ENCODE data around the gene SPEF1. TPM values are rescaled to one million over a fixed set of nuclear protein-coding genes. Genes with fewer than 3 reads are reported as not detected.

The SPEF1 gene
- total RNA-seq, 1 experiment from 2014 or later = 0.24 TPM

DNA sequence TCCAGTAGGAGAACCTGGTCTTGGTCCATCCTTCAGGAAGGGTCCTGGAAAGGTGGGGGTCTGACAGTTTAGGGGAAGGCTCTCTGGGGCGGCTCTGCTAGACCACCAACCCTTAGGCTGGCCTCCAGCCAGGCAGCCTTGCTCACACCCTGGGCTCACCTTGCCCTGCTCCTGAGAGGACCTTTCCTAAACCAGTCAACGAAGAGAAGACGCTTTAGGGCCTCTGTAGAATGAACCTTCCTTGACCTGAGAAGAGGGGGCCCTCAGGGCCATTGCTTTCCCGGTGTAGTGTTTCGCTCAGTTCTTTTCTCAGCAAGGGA, 15.9 kb upstream of the SPEF1 start:
- Histone ChIP-seq H2BK5ac (ENCODE audit: insufficient read length, low read length) (no peak overlapping the region), H3K14ac (ENCODE audit: insufficient read depth, low read length) (no peak overlapping the region), H3K4ac (ENCODE audit: low read depth, low read length) (no peak overlapping the region), H2BK12ac (ENCODE audit: insufficient read length, low read depth, low read length) (no peak overlapping the region), H3K4me2 (ENCODE audit: insufficient read depth, insufficient read length, low read length) (peak overlapping the region; percentile 35), H3K56ac (ENCODE audit: insufficient read length, low read depth, low read length) (no peak overlapping the region), H3K9me3 (ENCODE audit: control insufficient read depth, low read depth, low read length) (no peaks in the 10 kb centered on the region), H2BK20ac (ENCODE audit: low read depth, low read length, poor library complexity, severe bottlenecking) (no peak overlapping the region), H4K91ac (ENCODE audit: insufficient read length, low read depth, low read length) (no peak overlapping the region), H3T11ph (ENCODE audit: low read length) (no peak overlapping the region), H2AK5ac (ENCODE audit: insufficient read length, low read length) (no peak overlapping the region), H3K79me2 (ENCODE audit: insufficient read depth, low read length) (no peaks in the 10 kb centered on the region), H4K8ac (replicated peaks; ENCODE audit: insufficient read length, low read depth, low read length) (no peak overlapping the region), H3K4me1 (ENCODE audit: insufficient read depth, low read length) (no peaks in the 10 kb centered on the region; the same call in 1 of the 2 replicates), H3K23me2 (ENCODE audit: insufficient read length, low read depth, low read length, poor library complexity, severe bottlenecking) (peaks cover 19% of the 10 kb centered on the region), H4K20me1 (ENCODE audit: control insufficient read depth, insufficient read depth, insufficient read length) (no peaks in the 10 kb centered on the region), H3K9ac (ENCODE audit: extremely low read depth, insufficient read length, low read length) (no peak overlapping the region), H2AFZ (ENCODE audit: low read length) (no peak overlapping the region), H4K5ac (ENCODE audit: insufficient read length, low read depth, low read length) (no peak overlapping the region), H2BK120ac (ENCODE audit: low read depth, low read length, poor library complexity, severe bottlenecking) (no peak overlapping the region), H3K27ac (ENCODE audit: insufficient read length, low read depth, low read length) (no peak overlapping the region), H3K18ac (ENCODE audit: insufficient read length, low read depth, low read length) (no peak overlapping the region), H3K23ac (ENCODE audit: insufficient read length, low read depth, low read length) (no peak overlapping the region), H3K27me3 (ENCODE audit: insufficient read depth, low read length) (no peaks in the 10 kb centered on the region), H3K79me1 (ENCODE audit: insufficient read depth, low read depth, low read length, poor library complexity, severe bottlenecking) (no peaks in the 10 kb centered on the region), H2BK15ac (ENCODE audit: low read depth, low read length) (no peak overlapping the region)
- H3K4me3 Mint-ChIP-seq = peak overlapping the region; percentile 73 to 92
- no CpG with 5 or more reads among the region's 5 CpGs for WGBS (ENCODE audit: extremely low coverage, insufficient read length, low lambda C conversion rate)
- no peaks in the 10 kb centered on the region for H3K9me3 Mint-ChIP-seq
- H3K27ac Mint-ChIP-seq = peak overlapping the region in 1 of 3 experiments; percentile 23; a peak in 1 of 7 replicates
- peaks cover 19% of the 10 kb centered on the region for H3K27me3 Mint-ChIP-seq (ENCODE audit: low read depth)
- peaks cover 8 to 18% (median 13%) of the 10 kb centered on the region in 3 experiments; a peak in 5 of 7 replicates for H3K36me3 Mint-ChIP-seq (ENCODE audit: insufficient read depth in 1 of 3, low read depth in 3 of 3)
- TF ChIP-seq, protein P1, sequence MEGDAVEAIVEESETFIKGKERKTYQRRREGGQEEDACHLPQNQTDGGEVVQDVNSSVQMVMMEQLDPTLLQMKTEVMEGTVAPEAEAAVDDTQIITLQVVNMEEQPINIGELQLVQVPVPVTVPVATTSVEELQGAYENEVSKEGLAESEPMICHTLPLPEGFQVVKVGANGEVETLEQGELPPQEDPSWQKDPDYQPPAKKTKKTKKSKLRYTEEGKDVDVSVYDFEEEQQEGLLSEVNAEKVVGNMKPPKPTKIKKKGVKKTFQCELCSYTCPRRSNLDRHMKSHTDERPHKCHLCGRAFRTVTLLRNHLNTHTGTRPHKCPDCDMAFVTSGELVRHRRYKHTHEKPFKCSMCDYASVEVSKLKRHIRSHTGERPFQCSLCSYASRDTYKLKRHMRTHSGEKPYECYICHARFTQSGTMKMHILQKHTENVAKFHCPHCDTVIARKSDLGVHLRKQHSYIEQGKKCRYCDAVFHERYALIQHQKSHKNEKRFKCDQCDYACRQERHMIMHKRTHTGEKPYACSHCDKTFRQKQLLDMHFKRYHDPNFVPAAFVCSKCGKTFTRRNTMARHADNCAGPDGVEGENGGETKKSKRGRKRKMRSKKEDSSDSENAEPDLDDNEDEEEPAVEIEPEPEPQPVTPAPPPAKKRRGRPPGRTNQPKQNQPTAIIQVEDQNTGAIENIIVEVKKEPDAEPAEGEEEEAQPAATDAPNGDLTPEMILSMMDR (conservative IDR thresholded peaks at IDR 0.05) = no peak
- H3K4me1 Mint-ChIP-seq = peaks cover 42 to 54% of the 10 kb centered on the region in 2 experiments
- no peak for DNase-seq

Data from H9 (cell line).